Loucy (cell line): ENCODE data around the gene PRRX1.

Source experiments
- H2AFZ ChIP-seq: fragments of 200-600 bp; sonication (generic); 2 replicates; pipeline ENCODE4 v1.6.0; 2016; ENCODE audit warnings: antibody characterized with exemption, mild to moderate bottlenecking, low read length, moderate library complexity
- H3F3A ChIP-seq: fragments of 200-600 bp; 2 replicates; pipeline ENCODE4 v1.6.0; 2016; ENCODE audit warnings: antibody characterized with exemption, low read depth, mild to moderate bottlenecking
- H3K27me3 ChIP-seq: fragments of 200-600 bp; sonication (generic); 2 replicates; pipeline ENCODE4 v1.6.1; 2014; ENCODE audit warnings: low read length, mild to moderate bottlenecking; ENCODE audit not compliant: insufficient read depth, poor library complexity, severe bottlenecking
- H3K36me3 ChIP-seq: fragments of 200-600 bp; sonication (generic); 2 replicates; pipeline ENCODE4 v1.6.1; 2016; ENCODE audit warnings: low read length; ENCODE audit not compliant: insufficient read depth
- H3K4me1 ChIP-seq: fragments of 200-600 bp; sonication (generic); 2 replicates; pipeline ENCODE4 v1.5.1; 2014; ENCODE audit warnings: low read length, mild to moderate bottlenecking; ENCODE audit not compliant: insufficient read depth, poor library complexity, severe bottlenecking
- H3K4me2 ChIP-seq: fragments of 200-600 bp; sonication (generic); 2 replicates; pipeline ENCODE4 v1.6.0; 2014; ENCODE audit warnings: antibody characterized with exemption, low read length, low read depth, mild to moderate bottlenecking; ENCODE audit not compliant: poor library complexity, severe bottlenecking
- H3K4me3 ChIP-seq: fragments of 200-600 bp; sonication (generic); 2 replicates; pipeline ENCODE4 v1.5.1; 2014; ENCODE audit warnings: low read length, mild to moderate bottlenecking, mixed read lengths; ENCODE audit not compliant: poor library complexity, severe bottlenecking
- H3K79me2 ChIP-seq: fragments of 200-600 bp; sonication (generic); 2 replicates; pipeline ENCODE4 v1.6.1; 2014; ENCODE audit warnings: low read length; ENCODE audit not compliant: insufficient read depth
- H3K9ac ChIP-seq: fragments of 200-600 bp; sonication (generic); 2 replicates; pipeline ENCODE4 v1.6.0; 2014; ENCODE audit warnings: mild to moderate bottlenecking, low read depth, low read length, moderate library complexity; ENCODE audit not compliant: poor library complexity, severe bottlenecking
- H3K9me2 ChIP-seq: fragments of 200-600 bp; sonication (generic); replicated peaks from 2 replicates; pipeline ENCODE4 v1.6.1; 2016; ENCODE audit warnings: low read depth, low read length, mixed read lengths
- H3K9me3 ChIP-seq: fragments of 200-600 bp; sonication (generic); 2 replicates; pipeline ENCODE4 v1.6.1; 2014; ENCODE audit warnings: mild to moderate bottlenecking, antibody characterized with exemption, low read length, low read depth; ENCODE audit not compliant: insufficient read depth
- H4K20me1 ChIP-seq: fragments of 200-600 bp; sonication (generic); 2 replicates; pipeline ENCODE4 v1.6.0; 2014; ENCODE audit warnings: antibody characterized with exemption, low read length, mild to moderate bottlenecking; ENCODE audit not compliant: insufficient read depth, poor library complexity, severe bottlenecking
- CTCF ChIP-seq: fragments of 200-600 bp; sonication (generic); conservative IDR thresholded peaks from 2 replicates; pipeline ENCODE4 v1.5.1; 2014; ENCODE audit warnings: mild to moderate bottlenecking, antibody characterized with exemption, low read length
- EZH2phosphoT487 ChIP-seq: fragments of 200-600 bp; IDR thresholded peaks from 2 replicates; pipeline ENCODE4 v1.6.1; 2018; ENCODE audit warnings: antibody characterized with exemption, mild to moderate bottlenecking, moderate library complexity, borderline replicate concordance

Gene PRRX1

GRCh38 chr1:170661646-170662411, 2.1 kb upstream of the PRRX1 start:
- H4K20me1 ChIP-seq = no peaks in the 10 kb centered on the region
- H3K4me2 ChIP-seq = no peak overlapping the region
- TF ChIP-seq EZH2phosphoT487 (no peak), CTCF (no peak)
- no peaks in the 10 kb centered on the region for H3K79me2 ChIP-seq
- H2AFZ ChIP-seq = no peak overlapping the region
- H3K27me3 ChIP-seq = no peaks in the 10 kb centered on the region
- H3K4me3 ChIP-seq = no peak overlapping the region
- H3F3A ChIP-seq = no peaks in the 10 kb centered on the region
- H3K9me3 ChIP-seq = no peaks in the 10 kb centered on the region
- peaks cover 12% of the 10 kb centered on the region for H3K4me1 ChIP-seq
- no peak overlapping the region for H3K9ac ChIP-seq
- H3K36me3 ChIP-seq = no peaks in the 10 kb centered on the region
- H3K9me2 ChIP-seq = no peaks in the 10 kb centered on the region

- Histone ChIP-seq H3K4me3 (no peak overlapping the region), H3K9me2 (no peaks in the 10 kb centered on the region), H3K9ac (no peak overlapping the region), H3F3A (no peaks in the 10 kb centered on the region), H4K20me1 (no peaks in the 10 kb centered on the region), H3K79me2 (no peaks in the 10 kb centered on the region), H3K9me3 (no peaks in the 10 kb centered on the region), H3K36me3 (no peaks in the 10 kb centered on the region), H3K27me3 (no peaks in the 10 kb centered on the region), H2AFZ (0 out of 2 replicates have a peak overlapping the region, but pooled peaks have one; percentile 45), H3K4me2 (no peak overlapping the region), H3K4me1 (peaks cover 4% of the 10 kb centered on the region)
- no peak for TF ChIP-seq CTCF
- TF ChIP-seq EZH2phosphoT487 = no peak
Observed at GRCh38 chr1:170662561-170663403, 1.1 kb upstream of the PRRX1 start.

GRCh38 chr1:170663404-170664092, 383 bp upstream of the PRRX1 start:
- Histone ChIP-seq H3F3A (no peaks in the 10 kb centered on the region), H3K9me3 (no peaks in the 10 kb centered on the region), H3K27me3 (no peaks in the 10 kb centered on the region), H3K4me3 (no peak overlapping the region), H3K36me3 (no peaks in the 10 kb centered on the region), H3K79me2 (no peaks in the 10 kb centered on the region), H3K4me1 (peaks cover 4% of the 10 kb centered on the region), H4K20me1 (no peaks in the 10 kb centered on the region), H3K4me2 (no peak overlapping the region), H2AFZ (no peak overlapping the region), H3K9ac (no peak overlapping the region), H3K9me2 (no peaks in the 10 kb centered on the region)
- TF ChIP-seq EZH2phosphoT487 (no peak), CTCF (no peak)
